Stimulated activated CD8-positive, alpha-beta memory T cell treated with anti-CD3 and anti-CD28 coated beads, Interleukin-15, amount 100 ng/mL, for 48 hours (primary cell): ENCODE results near the gene ZNF584.
A peak's percentile ranks its signal among the peaks of the same experiment; 100 is the strongest.
"Not testable (repeated sequence)": the region's sequence is repeated elsewhere in the genome, so short reads cannot be mapped to it uniquely, and the experiment has no call there.

Experiments used
- DNase-seq, 2 donors: peaks; one replicate each; pipeline ENCODE4 v3.0.0-alpha.2; 2020; ENCODE audit warnings: low read depth in 2 of 2

The ZNF584 gene

DNA sequence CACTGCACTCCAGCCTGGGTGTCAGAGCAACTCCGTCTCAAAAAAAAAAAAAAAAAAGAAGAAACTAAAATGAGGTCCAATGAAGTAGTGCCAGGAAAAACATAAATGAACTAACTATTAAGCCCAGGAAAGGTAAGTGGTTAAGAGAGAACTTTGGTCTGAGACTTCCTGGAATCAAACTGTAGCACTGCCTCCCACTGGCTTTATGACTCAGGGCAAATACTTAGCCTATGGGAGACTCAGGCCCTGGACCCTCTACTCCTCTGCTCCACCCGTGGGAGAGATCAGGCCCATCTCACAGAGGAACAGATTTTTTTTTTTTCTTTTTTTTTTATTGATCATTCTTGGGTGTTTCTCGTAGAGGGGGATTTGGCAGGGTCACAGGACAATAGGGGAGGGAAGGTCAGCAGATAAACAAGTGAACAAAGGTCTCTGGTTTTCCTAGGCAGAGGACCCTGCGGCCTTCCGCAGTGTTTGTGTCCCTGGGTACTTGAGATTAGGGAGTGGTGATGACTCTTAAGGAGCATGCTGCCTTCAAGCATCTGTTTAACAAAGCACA, 4.5 kb upstream of the ZNF584 start:
- not testable (repeated sequence) for DNase-seq

- no peak for DNase-seq
Measured at GRCh38 chr19:58406818-58407657, 1.4 kb upstream of the ZNF584 start.

DNA sequence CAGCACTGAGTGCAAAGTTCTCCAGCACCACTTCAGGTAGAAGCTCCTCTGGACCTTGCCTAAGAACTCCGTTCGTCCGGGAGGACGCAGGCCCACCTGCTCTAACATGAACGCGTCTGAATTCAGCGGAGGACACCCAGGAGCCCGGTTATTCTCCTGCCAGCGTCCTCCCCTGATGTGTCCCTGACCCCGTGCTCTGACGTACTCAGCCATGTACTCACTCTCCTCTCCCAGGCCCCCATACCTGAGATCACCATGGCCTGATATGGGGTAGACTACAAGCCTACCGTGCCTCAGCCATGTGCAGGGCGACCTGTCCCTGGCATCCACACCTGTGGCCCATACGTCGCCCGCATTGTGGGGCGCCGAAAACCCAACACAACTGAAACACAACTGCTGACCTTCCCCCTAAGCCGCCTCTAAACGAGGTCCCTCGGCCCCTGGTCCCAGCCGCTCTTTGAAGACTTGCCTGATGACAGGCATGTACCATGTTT, 744 bp upstream of the ZNF584 start:
- no peak for DNase-seq

DNA sequence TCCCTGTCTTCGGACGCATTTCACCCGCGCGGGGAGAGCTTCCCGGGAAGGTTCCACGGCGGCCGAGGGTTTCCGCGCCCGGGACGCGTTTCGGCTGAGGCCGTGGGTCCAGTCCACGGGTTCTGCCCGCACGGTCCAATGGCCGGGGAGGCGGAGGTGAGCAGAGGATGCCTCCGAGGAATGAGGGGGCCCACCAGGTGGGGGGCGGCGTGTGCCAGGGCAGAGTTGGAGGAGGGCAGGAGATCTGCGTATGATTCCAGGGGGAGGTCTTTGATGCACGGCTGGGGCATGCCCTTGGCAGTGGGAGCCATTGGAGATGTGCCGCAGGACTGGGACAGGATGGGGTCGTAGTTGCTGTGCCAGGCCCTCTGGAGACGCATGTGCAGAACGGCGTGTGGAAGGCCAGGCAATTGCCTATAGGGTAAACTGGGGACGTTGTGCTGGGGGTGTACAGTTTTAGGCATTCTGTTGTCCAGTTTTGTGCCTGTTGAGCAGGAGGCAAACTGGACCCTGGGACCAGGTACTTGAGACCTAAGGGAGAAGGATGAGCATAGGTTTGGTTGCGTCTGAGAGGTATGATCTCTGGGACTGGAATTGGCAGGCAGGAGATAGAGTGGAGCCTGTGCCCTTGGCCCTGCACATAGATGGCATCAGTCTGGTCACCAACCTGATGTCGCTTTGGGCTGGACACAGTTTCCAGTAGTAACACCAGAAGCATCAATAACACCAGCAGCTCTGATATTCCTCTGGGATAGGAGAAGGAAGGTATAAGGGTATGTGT, 751 bp downstream of the ZNF584 start:
- no peak for DNase-seq

DNA sequence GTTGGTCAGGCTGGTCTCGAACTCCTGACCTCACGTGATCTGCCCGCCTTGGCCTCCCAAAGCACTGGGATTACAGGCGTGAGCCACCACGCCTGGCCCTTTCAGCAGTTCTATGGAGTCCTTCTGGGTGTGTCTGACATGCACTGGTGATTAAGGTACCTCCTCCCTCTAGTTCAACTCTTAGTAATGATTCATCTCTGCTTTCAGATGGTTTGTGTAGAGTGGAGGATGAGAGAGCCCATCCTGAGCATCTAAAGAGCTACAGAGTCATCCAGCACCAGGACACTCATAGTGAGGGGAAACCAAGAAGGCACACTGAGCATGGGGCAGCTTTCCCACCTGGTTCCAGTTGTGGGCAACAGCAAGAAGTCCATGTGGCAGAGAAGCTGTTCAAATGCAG, 8.2 kb downstream of the ZNF584 start:
- no peak for DNase-seq

GRCh38 chr19:58417071-58417470, 8.6 kb downstream of the ZNF584 start:
- DNase-seq, result no peak

DNA sequence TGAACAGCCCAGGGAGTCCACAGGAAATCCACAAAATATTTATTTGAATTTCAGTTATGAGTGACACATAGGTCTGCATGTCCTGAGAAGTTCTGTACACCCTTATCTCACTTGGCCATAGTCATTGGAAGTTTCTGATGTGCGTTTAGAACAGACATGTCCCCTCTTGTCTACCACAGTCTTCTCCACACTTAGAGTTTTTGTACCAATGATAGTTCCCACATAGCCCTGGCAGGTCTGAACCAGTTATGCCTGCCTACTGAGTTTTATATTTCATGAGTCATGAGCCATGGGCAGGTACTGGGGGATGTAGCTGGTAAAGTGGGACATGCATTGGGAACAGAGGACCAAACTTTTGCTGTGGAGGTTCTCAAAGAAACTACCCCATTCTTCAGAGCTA, 20.2 kb downstream of the ZNF584 start:
- no peak for DNase-seq

DNA sequence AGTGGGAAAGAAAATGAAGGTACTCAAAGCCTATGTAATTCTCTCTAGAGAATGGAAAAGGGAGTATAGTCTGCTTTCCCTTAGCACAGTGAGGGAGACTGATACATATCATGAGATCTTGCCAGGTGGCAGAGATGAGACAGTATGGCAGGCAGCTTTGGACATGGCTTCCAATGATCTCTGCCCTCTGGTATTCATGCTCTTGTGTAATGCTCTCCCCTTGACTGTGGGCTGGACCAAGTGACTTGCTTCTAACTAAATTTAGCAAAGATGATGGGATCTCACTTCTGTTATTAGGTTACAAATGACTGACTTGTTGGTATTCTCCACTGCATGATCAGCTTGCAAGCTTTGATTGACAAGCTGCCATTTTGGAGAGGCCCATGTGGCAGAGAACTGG, 21.3 kb downstream of the ZNF584 start:
- DNase-seq, result no peak

GRCh38 chr19:58434217-58434616, 25.8 kb downstream of the ZNF584 start:
- DNase-seq, result no peak

DNA sequence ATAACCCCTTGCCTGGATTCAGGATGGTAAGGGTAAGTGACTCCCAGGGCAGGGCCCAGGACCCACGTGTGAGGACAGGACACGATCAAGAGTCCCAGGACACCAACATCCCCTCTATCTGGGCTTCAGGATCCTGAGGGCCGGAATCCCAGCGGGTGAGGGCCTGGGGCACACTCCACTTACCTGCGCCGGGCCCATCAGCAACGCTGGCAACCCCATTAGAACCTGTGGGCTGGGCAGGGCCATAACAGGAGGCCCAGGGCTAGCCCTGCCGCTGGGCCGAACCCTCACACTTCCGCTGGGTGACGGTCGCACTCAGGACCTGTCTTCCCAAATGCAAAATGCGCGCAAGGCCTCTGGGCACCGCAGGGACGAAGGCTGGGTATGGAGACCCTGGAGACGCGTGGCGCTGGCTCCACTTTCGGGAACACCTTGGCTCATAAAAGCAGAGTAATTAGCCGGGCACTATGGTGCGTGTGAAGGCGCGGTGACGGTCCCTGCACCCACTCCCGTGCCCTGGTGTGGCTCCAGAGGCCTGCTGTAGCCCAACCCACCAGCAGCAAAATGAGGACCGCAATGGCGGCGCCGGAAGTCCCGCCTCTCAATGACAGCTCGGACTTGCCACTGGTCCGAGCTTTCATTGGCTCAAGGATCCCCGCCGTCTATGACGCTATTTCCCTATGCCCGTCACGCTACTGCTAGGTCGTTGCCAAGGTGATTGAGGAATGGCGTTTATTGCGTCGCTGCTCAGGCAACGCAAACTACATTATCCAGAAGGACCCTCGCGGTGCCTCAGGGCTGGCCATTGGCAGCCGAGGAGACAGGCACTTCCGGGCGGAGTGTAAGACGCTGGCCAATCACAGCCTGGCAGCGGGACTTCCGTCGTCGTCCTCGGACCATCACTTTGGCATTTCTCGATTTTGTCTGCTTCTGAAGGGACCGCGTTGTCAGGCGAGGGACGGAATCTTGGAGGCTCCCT, 31.4 kb downstream of the ZNF584 start, which contains the start of gene ZNF132:
Gene ZNF132, minus strand, starts transcription at position 578 of the 979 bp plus-strand sequence. Its CDS starts 332 bp downstream, at position 246.
- DNase-seq, result peak; percentile 90 to 95

GRCh38 chr19:58440556-58440955, 32.1 kb downstream of the ZNF584 start:
- no peak for DNase-seq

DNA sequence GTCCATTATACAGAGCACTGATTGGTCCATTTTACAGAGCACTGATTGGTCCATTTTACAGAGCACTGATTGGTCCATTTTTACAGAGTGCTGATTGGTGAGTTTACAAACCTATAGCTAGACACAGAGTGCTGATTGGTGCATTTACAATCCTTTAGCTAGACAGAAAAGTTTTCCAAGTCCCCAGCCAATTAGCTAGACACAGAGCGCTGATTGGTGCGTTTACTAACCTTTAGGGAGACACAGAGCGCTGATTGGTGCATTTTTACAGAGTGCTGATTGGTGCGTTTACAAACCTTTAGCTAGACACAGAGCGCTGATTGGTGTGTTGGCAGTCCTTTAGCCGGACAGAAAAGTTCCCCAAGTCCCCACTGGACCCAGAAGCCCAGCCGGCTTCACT, 34.5 kb downstream of the ZNF584 start:
- not testable (repeated sequence) for DNase-seq

GRCh38 chr19:58448860-58449259, 40.4 kb downstream of the ZNF584 start:
- DNase-seq, result not testable (repeated sequence)

DNA sequence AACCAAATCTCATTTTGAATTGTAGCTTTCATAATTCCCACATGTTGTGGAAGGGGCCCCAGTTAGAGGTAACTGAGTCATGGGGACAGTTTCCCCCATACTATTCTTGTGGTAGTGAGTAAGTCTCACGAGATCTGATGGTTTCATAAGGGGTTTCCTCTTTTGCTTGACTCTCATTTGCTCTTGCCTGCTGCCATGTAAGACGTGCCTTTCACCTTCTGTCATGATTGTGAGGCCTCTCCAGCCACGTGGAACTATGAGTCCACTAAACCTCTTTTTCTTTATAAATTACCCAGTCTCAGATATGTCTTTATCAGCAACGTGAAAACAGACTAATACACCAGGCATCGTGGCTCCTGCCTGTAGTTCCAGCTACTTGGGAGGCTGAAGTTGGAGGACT, 41.5 kb downstream of the ZNF584 start:
- not testable (repeated sequence) for DNase-seq

- no peak for DNase-seq
Measured at GRCh38 chr19:58450856-58451357, 42.5 kb downstream of the ZNF584 start.

DNA sequence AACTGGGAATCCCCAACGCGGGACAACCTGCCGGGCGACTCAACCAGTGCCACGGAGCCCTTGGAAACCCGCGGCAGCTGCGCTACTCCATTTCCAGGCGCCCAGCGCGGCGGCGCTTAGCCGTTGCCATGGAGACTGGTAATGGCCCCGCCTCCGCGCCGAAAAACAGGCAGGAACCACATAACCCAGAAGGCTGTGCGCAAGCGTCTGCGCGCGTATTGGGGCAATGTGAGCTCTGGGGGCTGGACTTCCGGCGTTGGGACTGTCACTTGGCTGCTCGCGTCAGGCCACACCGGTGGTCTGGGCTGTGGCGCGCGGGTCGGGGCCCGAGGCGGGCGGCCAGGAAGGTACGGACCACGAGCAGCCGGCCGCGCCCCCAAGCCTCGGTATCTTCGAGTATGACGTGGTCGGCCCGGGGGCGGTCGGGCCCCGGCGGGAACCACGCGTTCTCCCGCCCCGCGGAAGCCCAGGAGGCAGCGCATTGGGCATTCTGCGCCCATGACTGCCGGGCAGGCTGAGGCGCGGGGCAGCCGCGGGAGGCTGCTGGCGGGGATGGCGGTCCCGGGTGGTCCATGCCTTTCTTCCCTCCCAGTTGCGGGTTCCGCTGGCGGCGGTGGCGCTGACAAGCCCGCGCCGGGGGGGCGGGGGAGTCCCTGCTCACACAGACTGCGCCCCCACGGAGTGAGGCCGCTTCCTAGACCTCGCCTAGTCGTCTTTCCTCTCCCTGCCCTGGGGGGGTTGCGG, 43.1 kb downstream of the ZNF584 start, which contains the start of gene ZNF324B:
Gene ZNF324B, plus strand, starts transcription at position 265 of the 744 bp plus-strand sequence. CDS start 2,080 bp downstream, outside the sequence.
- DNase-seq, result peak; percentile 94

- no peak for DNase-seq
Measured at GRCh38 chr19:58453743-58454142, 45.3 kb downstream of the ZNF584 start.

GRCh38 chr19:58455306-58455705, 46.9 kb downstream of the ZNF584 start:
- DNase-seq, result no peak

GRCh38 chr19:58456111-58456510, 47.7 kb downstream of the ZNF584 start:
- DNase-seq, result no peak

GRCh38 chr19:58460039-58460438, 51.6 kb downstream of the ZNF584 start:
- DNase-seq, result no peak
